Neural cell (in vitro differentiated cells): ENCODE results near the gene SMAD9. TPM values are rescaled to one million over a fixed set of nuclear protein-coding genes. Genes with fewer than 3 reads are reported as not detected.

Experiments used
- H2AFZ ChIP-seq: fragments of 200-600, 300-800 bp; sonication (generic), shearing (Covaris generic); 2 replicates; pipeline ENCODE4 v1.6.0; 2014; ENCODE audit warnings: low read depth, mild to moderate bottlenecking, antibody characterized with exemption, low read length, moderate library complexity
- H3F3A ChIP-seq: fragments of 200-600 bp; shearing (Covaris generic); 2 replicates; pipeline ENCODE4 v1.6.1; 2016; ENCODE audit warnings: mild to moderate bottlenecking, moderate library complexity, mixed read lengths, antibody characterized with exemption, low read length; ENCODE audit not compliant: insufficient read depth, poor library complexity, severe bottlenecking
- H3K27ac ChIP-seq: fragments of 200-600, 300-800 bp; sonication (generic), shearing (Covaris generic); 2 replicates; pipeline ENCODE4 v1.5.1; 2014; ENCODE audit warnings: mild to moderate bottlenecking, low read length, moderate library complexity
- H3K27me3 ChIP-seq: fragments of 300-800, 200-600 bp; sonication (generic), shearing (Covaris generic); 2 replicates; pipeline ENCODE4 v1.6.0; 2014; ENCODE audit warnings: mild to moderate bottlenecking, low read depth, low read length, moderate library complexity; ENCODE audit not compliant: insufficient read depth
- H3K36me3 ChIP-seq: fragments of 300-800, 200-600 bp; sonication (generic), shearing (Covaris generic); 2 replicates; pipeline ENCODE4 v1.5.1; 2014; ENCODE audit warnings: mild to moderate bottlenecking, antibody characterized with exemption, low read length, moderate library complexity; ENCODE audit not compliant: insufficient read depth
- H3K4me2 ChIP-seq: fragments of 300-800, 200-600 bp; sonication (generic), shearing (Covaris generic); 2 replicates; pipeline ENCODE4 v1.6.0; 2014; ENCODE audit warnings: mild to moderate bottlenecking, low read length
- H3K4me3 ChIP-seq: fragments of 300-800, 200-600 bp; sonication (generic), shearing (Covaris generic); 2 replicates; pipeline ENCODE4 v1.5.1; 2014; ENCODE audit warnings: mild to moderate bottlenecking, low read length, moderate library complexity
- H3K79me2 ChIP-seq: fragments of 200-600 bp; shearing (Covaris generic); replicated peaks from 2 replicates; pipeline ENCODE4 v1.6.0; 2014; ENCODE audit warnings: mild to moderate bottlenecking, low read length, moderate library complexity; ENCODE audit not compliant: insufficient read depth
- H3K9ac ChIP-seq: fragments of 300-800, 200-600 bp; sonication (generic), shearing (Covaris generic); 2 replicates; pipeline ENCODE4 v1.6.1; 2016; ENCODE audit warnings: mild to moderate bottlenecking, low read length, mixed read lengths
- H3K9me2 ChIP-seq: fragments of 200-600 bp; shearing (Covaris generic); 2 replicates; pipeline ENCODE4 v1.6.1; 2016; ENCODE audit warnings: mild to moderate bottlenecking, low read length, mixed read lengths; ENCODE audit not compliant: insufficient read depth
- H3K9me3 ChIP-seq: fragments of 200-600, 300-800 bp; sonication (generic), shearing (Covaris generic); 2 replicates; pipeline ENCODE4 v1.6.1; 2016; ENCODE audit warnings: mild to moderate bottlenecking, mixed run types, low read length, moderate library complexity, mixed read lengths
- H4K20me1 ChIP-seq: fragments of 200-600 bp; shearing (Covaris generic); 2 replicates; pipeline ENCODE4 v1.6.1; 2016; ENCODE audit warnings: mild to moderate bottlenecking, mixed run types; ENCODE audit not compliant: insufficient read depth
- EZH2 ChIP-seq: fragments of 200-600, 300-800 bp; shearing (Covaris generic), sonication (generic); IDR thresholded peaks from 2 replicates; pipeline ENCODE4 v1.6.1; 2014; ENCODE audit warnings: antibody characterized with exemption, low read length, borderline replicate concordance, mild to moderate bottlenecking; ENCODE audit not compliant: insufficient read depth, poor library complexity, severe bottlenecking
- MXI1 ChIP-seq: fragments of 450-650 bp; conservative IDR thresholded peaks from 2 replicates; pipeline ENCODE4 v1.6.1; 2014; ENCODE audit warnings: antibody characterized with exemption, mild to moderate bottlenecking; ENCODE audit not compliant: poor library complexity, severe bottlenecking
- POLR2AphosphoS5 ChIP-seq: IDR thresholded peaks from 2 replicates; pipeline ENCODE4 v1.6.1; 2012
- RAD21 ChIP-seq: fragments of 450-650 bp; conservative IDR thresholded peaks from 2 replicates; pipeline ENCODE4 v1.6.1; 2014; ENCODE audit warnings: antibody characterized with exemption, mild to moderate bottlenecking, moderate library complexity
- SMC3 ChIP-seq: fragments of 450-650 bp; conservative IDR thresholded peaks from 2 replicates; pipeline ENCODE4 v1.6.1; 2014; ENCODE audit warnings: antibody characterized with exemption, mild to moderate bottlenecking, moderate library complexity; ENCODE audit not compliant: poor library complexity
- TAF1 ChIP-seq: IDR thresholded peaks from 2 replicates; pipeline ENCODE4 v1.6.1; 2012; ENCODE audit warnings: low read depth
- polyA plus RNA-seq: library from polyadenylated mRNA; depleted of rRNA; stranded (reverse); fragments of >200 nt; gene quantifications from 2 replicates; pipeline ENCODE4 v1.2.3, GENCODE V29; 2014
- TF ChIP-seq, protein P1 (sequence below): fragments of 450-650 bp; IDR thresholded peaks from 2 replicates; pipeline ENCODE4 v1.5.1; 2014; ENCODE audit warnings: antibody characterized with exemption, mild to moderate bottlenecking, moderate library complexity; ENCODE audit not compliant: poor library complexity, severe bottlenecking
- TF ChIP-seq, protein P2 (sequence below): IDR thresholded peaks from 2 replicates; pipeline ENCODE4 v1.6.1; 2012; ENCODE audit warnings: borderline replicate concordance

SMAD9 gene
- polyA plus RNA-seq, 1 donor from 2014 or later = 2.5 TPM

DNA sequence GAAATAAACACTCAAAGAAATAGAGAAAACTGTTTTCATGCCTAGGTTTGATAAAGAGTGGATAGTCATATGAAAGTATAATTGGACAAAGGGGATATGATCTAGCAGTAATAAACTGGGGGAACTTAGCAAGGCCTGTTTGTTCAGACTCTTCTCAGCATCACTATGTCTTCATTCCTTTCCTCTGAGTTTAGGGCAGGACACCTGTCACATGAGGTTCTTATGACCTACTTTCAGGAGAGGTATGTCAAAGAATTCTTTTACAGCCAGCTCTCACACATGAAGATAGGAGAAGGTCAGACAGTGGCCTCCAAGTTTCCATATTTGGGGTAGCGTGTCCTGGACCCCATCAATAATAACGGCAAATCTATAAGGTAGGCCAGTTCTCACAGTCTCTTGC is 112.4 kb downstream of the SMAD9 start:
- Histone ChIP-seq H3K79me2 (no peaks in the 10 kb centered on the region), H3K9ac (no peak overlapping the region), H3K27me3 (no peaks in the 10 kb centered on the region), H3K9me3 (no peaks in the 10 kb centered on the region), H3K9me2 (no peaks in the 10 kb centered on the region), H3F3A (no peaks in the 10 kb centered on the region), H4K20me1 (no peaks in the 10 kb centered on the region), H3K4me3 (no peak overlapping the region), H3K27ac (no peak overlapping the region), H2AFZ (no peak overlapping the region), H3K4me2 (no peak overlapping the region), H3K36me3 (no peaks in the 10 kb centered on the region)
- no peak for TF ChIP-seq MXI1
- TF ChIP-seq, protein P1, sequence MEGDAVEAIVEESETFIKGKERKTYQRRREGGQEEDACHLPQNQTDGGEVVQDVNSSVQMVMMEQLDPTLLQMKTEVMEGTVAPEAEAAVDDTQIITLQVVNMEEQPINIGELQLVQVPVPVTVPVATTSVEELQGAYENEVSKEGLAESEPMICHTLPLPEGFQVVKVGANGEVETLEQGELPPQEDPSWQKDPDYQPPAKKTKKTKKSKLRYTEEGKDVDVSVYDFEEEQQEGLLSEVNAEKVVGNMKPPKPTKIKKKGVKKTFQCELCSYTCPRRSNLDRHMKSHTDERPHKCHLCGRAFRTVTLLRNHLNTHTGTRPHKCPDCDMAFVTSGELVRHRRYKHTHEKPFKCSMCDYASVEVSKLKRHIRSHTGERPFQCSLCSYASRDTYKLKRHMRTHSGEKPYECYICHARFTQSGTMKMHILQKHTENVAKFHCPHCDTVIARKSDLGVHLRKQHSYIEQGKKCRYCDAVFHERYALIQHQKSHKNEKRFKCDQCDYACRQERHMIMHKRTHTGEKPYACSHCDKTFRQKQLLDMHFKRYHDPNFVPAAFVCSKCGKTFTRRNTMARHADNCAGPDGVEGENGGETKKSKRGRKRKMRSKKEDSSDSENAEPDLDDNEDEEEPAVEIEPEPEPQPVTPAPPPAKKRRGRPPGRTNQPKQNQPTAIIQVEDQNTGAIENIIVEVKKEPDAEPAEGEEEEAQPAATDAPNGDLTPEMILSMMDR = no peak
- TF ChIP-seq, protein P2, sequence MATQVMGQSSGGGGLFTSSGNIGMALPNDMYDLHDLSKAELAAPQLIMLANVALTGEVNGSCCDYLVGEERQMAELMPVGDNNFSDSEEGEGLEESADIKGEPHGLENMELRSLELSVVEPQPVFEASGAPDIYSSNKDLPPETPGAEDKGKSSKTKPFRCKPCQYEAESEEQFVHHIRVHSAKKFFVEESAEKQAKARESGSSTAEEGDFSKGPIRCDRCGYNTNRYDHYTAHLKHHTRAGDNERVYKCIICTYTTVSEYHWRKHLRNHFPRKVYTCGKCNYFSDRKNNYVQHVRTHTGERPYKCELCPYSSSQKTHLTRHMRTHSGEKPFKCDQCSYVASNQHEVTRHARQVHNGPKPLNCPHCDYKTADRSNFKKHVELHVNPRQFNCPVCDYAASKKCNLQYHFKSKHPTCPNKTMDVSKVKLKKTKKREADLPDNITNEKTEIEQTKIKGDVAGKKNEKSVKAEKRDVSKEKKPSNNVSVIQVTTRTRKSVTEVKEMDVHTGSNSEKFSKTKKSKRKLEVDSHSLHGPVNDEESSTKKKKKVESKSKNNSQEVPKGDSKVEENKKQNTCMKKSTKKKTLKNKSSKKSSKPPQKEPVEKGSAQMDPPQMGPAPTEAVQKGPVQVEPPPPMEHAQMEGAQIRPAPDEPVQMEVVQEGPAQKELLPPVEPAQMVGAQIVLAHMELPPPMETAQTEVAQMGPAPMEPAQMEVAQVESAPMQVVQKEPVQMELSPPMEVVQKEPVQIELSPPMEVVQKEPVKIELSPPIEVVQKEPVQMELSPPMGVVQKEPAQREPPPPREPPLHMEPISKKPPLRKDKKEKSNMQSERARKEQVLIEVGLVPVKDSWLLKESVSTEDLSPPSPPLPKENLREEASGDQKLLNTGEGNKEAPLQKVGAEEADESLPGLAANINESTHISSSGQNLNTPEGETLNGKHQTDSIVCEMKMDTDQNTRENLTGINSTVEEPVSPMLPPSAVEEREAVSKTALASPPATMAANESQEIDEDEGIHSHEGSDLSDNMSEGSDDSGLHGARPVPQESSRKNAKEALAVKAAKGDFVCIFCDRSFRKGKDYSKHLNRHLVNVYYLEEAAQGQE = no peak
- TF ChIP-seq EZH2 = no peak
- no peak for TF ChIP-seq POLR2AphosphoS5
- TF ChIP-seq TAF1 = no peak
- no peak for TF ChIP-seq RAD21
- no peak for TF ChIP-seq SMC3

DNA sequence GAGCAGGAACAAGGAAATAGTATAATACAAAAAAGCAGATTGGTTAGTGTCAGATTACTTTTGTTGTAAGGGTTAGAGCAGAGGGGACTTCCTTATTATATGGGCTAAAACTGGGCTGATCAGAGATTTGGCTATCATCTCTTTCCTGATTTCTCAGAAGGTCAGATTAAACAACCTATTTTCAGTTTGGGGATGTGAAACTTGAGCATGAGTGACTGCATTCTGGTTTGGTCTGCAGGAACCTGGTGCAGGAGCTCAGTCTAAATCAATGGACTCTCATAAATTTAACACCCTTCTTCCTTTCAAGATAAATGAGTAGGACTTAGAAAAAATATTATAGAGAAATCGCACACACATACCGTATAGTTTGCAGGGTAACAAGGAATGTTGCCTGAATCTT is 113.9 kb downstream of the SMAD9 start:
- no peaks in the 10 kb centered on the region for H3K27me3 ChIP-seq

More for the DNA sequence above, 113.9 kb downstream of the SMAD9 start:
- Histone ChIP-seq H3F3A (no peaks in the 10 kb centered on the region), H3K9me3 (no peaks in the 10 kb centered on the region), H3K4me2 (no peak overlapping the region), H3K9me2 (no peaks in the 10 kb centered on the region), H2AFZ (no peak overlapping the region), H3K79me2 (no peaks in the 10 kb centered on the region), H3K4me3 (no peak overlapping the region), H4K20me1 (no peaks in the 10 kb centered on the region), H3K27ac (no peak overlapping the region), H3K9ac (no peak overlapping the region), H3K36me3 (no peaks in the 10 kb centered on the region)
- TF ChIP-seq EZH2 = no peak
- TF ChIP-seq, protein P1 = no peak
